Measurements from ENCODE around the gene FBN1.

FBN1 gene

DNA sequence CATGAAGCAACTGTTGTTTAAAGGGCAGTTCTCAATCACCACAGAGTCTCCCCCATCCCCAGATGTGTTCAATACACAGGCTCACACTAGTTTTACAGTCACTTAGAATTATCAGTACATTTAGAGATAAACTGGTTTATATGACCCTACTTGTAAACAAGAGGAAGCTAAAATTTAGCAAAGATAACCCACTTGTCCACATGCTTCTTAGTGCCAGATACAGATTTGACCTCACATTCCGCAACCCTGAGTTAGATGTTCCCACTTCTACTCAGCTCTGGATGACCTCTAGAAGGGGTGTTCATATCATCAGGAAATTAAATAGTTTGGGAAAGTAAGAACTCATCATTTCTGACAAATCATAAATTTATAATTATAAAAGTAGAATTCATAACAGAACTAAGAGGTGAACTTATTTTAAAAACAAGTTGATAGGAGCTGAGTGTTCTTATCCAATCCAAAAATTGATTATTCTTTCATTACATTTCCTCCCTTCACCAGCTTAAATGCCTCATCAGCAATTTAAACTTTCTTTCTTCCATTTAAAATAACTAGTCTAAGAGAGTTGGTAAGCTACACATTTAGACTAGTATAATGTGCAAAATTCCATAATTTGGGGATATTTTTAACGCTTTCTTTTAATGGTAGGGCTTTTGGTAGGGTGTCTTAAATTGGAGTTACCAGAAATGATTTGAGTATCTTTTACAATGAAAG is 131.2 kb downstream of the FBN1 start:
- DNase-seq (ENCODE audit: low read depth): no peak

DNA sequence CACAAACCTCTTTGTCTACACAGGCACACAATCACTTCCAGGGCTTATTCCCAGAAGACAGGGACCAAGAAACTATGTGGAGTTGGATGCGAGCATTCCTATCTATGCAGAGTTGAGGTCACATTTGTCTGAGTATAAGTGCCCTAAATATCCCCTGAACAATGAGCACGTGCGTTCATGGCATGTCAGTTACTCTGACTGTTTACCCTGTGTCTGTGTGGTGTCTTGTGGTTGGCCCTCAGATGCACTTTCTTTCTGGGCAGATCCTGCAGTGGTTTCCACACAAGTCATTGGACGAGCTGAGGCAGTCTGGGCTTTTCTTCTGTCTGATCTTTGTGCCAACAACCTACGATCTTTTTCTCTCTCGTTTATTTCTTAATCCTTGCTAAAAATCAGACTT is 134.5 kb downstream of the FBN1 start:
- no peak for DNase-seq (ENCODE audit: low read depth)

DNA sequence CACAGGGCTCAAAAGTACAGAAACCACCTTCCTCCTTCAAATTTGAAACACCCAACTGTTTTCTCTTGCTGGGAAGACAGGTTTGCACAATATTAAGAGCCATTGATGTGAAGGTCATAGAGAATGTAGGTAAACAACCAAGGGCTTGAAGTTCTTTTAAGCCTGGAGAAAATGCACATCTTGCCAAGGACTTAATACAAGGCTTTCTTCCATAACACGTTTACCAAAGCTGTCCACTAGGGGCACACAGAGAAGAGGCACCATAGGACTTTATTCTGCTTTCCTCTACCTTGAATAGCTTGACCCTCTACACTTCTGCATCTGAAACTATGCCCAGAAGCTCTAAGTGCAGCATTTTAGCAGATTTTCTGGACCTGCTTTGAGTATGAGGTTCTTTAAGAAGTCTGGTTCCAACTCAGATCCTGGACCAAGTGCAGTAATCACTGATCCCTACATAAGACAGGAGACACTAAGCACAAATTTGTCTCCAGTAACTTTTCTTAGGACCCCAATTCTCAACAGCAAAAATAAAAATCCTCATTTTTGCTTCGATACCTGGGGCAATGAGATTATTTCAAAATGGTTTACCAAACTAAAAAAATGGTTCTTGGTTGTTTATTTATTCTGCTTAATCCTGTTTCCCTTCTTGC is 138.0 kb downstream of the FBN1 start:
- peak; percentile 18 for DNase-seq (ENCODE audit: low read depth)

DNA sequence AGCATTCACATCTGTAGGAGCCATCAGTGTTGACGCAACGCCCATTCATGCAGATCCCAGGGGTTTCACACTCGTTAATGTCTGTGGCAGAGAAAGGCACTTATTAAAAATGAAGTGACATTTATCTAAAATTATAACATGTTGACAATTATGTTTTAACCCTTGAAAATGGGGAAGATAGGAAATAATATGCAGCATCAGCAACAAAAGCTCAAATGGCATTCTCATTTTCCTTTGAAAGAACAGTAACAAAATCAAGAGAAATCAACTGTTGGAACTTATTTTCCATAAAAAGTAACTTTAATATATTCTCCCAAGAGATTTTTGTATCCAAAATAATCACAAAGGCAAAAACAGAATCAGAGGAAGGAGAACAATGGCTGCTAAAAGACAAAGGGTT is 140.4 kb downstream of the FBN1 start:
- no peak for DNase-seq (ENCODE audit: low read depth)

DNA sequence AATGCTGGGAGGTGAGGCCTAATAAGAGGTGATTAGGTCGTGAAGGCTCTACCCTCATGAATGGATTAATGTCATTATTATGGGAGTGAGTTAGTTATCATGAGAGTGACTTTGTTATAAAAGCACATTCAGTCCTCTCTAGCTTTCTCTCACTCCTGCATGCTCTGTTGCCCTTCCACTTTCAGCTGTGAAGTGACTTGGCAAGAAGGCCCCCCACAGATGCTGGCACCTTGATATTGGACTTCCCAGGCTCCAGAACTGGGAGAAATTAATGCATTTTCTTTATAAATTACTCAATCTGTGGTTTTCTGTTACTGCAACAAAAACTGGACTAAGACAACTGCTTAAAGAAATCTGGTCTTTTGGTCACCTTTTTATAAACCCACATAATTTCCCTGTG is 144.3 kb downstream of the FBN1 start:
- DNase-seq (ENCODE audit: low read depth): no peak

DNA sequence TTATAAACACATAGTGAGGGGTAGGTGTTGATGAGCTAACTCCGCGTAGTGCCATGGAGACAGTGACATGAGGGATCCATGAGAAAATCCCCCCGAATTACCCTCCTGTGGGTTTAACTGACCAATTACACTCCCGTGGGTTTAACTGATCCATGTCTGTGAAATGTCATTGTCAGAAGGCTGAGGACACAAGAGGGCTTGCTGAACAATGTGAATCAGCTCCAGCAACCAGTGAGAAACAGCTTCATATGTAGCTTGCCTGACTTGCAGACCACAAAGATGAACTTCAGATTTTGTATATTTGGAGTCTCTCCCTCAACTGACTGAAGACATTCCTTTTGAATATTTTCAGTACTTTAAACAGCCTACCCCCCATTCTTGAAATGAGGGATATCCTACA is 144.9 kb downstream of the FBN1 start:
- no peak for DNase-seq (ENCODE audit: low read depth)

DNA sequence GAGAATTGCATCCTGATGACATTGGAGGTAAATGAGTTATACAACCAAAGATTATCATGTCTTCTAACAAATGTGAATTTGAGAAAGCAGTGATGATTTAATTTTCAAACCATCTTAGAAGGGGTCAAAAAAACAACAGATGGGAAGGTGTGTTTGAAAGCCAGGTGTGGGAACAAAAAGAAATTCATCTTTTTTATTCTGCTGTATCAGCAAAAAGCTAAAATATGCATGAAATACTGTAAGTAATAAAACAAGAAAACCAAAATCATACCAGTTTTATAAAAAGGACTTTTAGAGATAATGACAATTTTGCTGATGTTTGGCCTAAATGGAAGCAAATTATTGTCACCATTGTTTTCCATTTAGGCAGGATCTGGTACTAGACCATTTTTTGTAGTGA is 145.5 kb downstream of the FBN1 start:
- no peak for DNase-seq (ENCODE audit: low read depth)

DNA sequence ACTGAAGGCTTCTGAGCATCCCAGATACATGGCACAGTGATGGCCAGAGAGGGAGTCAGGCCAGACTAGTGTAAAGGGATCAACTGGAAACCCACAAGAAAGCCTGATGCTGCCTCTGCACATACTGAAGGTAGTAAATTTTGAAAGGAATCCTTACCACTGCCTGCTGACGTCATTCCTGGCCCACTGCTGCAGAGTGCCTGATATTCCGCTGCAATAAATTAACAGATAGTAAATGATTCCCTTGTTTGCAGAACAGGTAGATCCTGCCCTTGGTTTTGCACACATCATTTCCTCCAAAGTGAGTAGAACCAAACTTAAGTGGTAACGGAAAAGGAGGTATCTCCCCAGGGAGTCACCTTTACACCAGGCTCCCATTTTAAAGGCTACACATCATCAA is 146.7 kb downstream of the FBN1 start:
- no peak for DNase-seq (ENCODE audit: low read depth)

DNA sequence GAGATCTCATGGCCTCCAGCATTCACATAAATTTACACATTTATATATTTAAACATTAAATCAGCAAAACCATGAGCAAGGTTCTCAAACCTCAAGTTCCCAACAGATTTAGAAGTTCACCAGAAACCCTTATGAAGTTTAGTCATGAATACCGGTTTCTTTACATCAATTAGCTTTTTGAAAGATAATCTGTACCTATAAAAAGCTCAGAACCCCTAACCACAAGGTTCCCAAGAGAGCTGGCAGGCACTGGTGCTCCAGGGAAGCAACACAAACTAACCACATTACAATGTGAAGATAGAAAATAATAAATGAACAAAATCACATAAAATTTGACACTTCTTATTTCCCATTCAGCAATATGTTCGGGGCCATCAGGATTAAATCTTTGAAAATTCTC is 150.9 kb downstream of the FBN1 start:
- peak; percentile 19 for DNase-seq (ENCODE audit: low read depth)

DNA sequence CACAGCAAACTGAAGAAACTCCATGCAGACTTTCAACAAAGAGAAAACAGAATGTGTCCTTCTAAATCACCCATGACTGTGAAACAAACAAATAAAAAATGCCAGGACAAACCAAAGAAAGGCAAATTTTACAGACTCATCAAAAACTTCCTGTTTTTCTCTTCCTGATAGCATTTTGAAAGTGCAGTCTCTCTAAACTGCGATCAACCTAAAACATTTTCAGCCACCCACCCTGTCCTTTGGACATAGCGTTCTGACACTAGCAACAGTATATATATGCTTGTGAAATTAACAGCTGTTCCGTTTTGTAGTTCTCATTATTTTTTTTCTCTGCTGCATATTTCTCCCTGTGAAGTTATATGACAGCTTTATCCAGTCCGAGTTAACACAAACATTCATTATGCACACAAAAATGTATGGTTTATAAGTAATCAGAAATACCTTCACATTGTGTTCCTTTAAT is 151.7 kb downstream of the FBN1 start:
- DNase-seq (ENCODE audit: low read depth): no peak

DNA sequence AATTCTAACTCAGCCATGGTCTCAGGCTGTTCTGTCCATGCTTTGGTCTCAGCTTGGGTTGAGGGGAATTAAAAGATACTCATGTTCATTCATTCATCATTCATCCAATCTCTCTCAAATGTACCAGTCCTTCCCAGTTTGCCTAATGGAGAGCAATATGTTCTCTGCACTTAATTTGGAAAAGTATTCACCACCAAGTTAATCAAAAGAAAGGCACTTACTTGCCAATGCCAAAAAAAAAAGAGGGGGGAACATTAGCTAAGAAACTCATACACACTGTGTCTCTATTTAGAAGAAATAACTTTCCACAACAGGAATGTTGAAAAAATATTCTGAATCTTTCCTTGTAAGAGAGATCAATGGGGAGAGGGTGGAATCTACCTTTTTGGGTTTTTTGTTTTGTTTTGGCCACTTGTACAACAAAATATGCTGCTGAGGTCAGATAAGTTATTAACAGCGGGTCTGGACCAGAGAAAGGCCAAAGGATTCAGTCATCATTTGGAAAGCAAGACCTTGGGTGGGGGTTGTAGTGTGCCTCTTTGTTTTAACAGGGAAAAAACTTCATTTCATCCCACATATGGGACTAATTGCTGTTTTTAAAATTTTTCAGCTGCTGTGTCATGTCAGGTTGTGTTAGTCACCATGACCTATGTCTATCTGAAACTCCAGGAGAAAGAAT is 152.3 kb downstream of the FBN1 start:
- DNase-seq (ENCODE audit: low read depth): peak; percentile 95

DNA sequence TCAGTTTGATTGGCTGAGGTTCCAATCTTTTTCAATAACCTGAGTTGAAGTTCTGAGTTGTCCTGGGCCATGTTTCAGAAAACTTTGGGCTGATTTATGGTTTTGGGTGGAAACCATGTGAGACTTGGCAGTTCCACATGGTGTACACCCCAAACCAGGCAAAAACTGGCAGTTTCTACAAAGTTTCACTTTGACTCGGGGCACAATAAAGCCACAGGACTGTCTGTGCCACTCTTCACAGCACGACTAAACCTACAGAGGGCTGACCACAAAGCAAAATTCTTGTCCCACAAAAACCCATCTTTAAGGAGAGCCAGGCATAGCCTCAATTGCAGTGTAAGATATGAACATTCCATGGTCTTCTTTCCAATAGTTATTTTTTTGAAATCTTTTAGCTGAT is 159.3 kb downstream of the FBN1 start:
- no peak for DNase-seq (ENCODE audit: low read depth)

DNA sequence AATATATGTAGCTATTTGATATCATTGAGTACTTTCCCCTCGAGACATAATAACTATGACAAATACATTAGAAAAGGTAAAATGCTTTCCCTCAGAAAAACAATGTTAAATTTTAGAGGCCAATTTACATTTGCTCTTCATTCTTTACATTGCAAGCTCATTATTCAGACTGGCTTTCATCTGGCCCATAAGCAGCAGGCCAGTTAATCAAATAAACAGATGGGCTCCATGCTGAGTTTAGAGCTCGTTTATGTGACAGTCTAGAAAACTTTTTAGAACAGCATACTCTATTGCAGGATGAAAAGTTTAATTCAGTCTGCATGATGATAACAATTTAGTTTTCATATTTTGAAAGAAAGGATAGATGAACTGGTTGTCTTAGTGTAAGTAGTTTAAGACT is 163.7 kb downstream of the FBN1 start:
- DNase-seq (ENCODE audit: low read depth): no peak

DNA sequence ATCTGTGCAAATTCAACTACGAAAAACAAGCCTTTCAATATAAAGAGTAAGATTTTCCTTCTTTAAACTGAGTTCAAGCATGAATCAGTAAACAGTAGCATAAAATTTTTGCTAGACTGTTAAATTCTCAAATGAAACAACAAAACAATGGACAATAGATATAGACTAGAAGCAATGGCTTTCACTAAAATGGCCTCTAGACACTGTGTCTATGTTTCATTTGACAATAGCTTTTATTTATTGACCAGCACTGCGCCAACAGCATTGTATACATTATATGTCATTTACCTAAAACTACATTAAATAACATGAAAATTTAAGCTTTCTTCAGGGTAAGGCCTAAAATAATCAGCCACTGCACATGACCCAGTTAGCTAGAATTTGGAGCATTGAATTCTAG is 165.8 kb downstream of the FBN1 start:
- no peak for DNase-seq (ENCODE audit: low read depth)

DNA sequence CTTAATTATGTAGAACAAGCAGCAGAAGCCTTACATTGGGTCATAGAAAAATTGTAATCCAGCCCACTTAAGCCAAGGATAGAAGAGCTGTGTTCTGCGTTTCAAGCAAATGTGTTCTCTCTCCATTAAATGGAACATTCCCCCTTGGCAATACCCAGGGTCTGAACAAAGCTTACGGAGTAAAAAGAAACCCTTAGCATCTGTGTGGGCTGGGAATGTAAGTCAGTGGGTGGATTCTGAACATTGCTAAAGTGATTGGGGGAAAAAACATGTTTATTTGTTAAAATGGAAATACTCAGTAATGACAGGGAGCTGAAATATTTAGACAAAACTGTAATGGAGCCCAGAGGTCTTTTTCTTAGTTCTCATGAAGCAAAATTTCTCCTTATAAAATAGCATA is 166.9 kb downstream of the FBN1 start:
- no peak for DNase-seq (ENCODE audit: low read depth)

DNA sequence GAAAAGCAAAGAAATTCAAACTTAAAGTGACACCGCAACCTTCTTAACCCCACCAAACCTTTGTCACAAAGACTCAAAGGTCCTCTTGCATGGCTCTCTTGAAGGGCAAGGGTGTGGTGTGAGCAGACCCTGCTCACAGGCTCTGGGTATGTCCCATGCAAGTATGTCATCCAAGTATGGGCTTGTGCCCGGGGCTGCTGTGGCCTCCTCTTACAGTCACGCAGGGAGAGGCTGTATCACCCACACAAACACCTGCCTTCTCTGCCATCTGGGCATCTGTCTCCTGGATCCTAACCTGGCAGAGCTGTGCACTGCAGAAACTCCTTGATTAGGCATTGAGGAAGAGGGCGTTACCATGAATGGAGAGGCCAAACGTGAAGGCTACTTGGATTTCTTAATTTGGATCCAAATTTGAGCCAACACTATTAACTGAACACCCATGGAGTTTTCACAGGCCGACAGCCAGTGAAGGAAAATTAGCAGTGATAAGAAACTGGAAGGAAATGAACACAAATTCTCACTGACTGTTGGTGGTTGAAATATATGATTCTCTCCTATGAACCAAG is 167.6 kb downstream of the FBN1 start:
- DNase-seq (ENCODE audit: low read depth): no peak

DNA sequence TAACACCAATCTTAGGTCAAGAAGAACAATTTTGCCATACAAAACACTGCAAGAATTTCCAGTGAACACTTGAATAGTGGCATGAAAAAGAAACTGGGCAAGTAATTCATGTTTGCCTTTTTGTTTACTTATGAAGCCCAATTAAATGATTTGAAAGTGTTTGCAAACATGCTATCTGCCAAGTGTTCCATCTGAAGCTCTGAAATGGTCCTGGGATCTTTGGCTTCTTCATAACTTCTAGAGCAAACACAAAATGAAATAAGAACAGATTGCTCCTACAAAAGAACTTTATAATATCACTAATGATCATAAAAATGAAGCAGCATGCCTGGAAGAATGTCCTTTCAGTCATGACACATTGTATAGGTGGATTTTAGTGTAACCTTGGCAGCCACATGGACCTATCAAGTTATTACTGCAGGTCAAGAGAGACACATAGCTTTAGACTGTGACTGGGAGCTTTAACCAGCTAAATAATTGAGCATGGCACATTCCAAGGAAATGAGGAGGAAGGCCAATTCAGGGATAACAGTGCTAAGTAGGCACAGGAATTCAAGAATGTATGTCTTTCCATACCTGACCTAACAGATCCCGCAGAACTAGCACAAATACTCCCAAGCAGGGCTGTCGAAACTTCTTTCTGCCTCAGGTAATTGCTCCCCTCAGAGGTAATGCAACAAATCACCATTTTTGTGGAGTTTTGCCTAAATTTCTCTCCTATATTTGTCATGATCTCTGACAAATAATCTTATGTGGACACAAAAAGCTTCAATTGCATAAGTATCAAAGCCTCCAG is 169.7 kb downstream of the FBN1 start:
- no peak for DNase-seq (ENCODE audit: low read depth)

DNA sequence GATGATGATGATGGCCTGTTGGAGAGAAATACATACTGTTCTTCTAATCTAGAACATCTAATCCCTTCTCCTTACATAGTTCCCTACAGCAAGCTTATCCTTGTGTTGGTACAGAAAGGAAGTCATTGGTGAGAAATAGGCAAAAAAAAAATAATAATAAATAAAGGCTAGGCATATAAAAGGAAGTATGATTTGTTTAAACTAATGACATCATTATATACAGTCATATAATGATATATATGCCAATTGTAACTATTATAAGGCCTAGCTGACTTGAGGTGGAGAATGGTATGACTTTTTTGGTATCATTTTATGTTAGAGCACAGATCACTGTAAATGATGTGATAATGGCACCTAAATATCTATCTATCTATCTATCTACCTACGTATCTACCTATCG is 171.8 kb downstream of the FBN1 start:
- no peak for DNase-seq (ENCODE audit: low read depth)

DNA sequence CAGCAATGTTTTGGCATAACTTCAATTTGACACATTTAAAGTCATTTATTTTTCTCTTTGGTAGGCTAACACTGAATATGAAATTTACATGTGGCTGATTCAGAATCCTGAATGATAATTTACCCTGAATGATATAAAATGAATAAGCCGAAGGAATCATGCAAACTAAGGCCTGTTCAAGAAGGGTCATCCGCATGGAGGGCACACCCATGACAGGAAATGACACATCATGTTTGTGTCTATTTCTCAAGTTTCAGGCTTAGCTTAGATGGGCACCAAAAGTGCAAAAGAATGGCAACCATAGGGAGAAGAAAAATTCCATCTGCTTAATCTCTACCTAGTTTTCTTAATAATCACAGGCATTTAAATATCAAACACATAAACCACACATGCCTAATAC is 172.8 kb downstream of the FBN1 start:
- DNase-seq (ENCODE audit: low read depth): peak; percentile 28

DNA sequence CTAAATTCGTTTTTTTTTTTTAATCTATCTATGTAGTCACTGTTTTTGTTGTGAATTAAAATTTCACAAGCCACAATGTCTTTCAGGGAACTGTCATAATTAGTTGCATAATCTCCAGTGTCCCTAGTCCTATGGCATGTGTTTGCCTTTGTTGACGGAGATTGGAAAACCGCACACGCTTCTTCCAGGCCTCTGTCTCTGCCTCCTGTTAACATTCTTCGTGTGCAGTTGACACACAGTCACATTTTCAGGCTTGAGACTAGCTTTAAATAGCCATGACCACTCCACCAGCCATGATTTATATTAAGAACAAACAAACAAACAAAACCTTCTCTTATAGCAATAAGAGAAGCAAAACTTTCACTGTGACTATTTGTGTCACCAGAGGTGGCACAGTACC is 174.4 kb downstream of the FBN1 start:
- no peak for DNase-seq (ENCODE audit: low read depth)

DNA sequence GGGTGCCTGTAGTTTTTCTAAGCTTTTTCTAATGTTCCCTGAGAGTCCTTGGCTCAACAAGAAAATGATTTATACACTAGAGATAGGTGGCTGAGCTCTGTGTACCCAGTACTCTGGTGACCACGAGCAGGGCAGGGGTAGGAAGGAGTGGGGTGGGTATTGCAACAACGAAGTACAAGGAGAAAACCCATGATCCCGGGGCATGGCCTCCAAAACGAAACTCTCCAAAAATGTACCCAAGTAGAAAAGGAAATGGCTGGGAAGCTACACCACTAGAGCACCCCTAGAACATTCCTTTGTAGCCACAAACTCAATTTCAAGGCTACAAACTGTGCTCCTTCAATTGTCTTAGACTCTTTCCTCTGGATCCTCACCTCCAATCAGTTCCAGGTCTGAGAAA is 175.4 kb downstream of the FBN1 start:
- DNase-seq (ENCODE audit: low read depth): no peak

DNA sequence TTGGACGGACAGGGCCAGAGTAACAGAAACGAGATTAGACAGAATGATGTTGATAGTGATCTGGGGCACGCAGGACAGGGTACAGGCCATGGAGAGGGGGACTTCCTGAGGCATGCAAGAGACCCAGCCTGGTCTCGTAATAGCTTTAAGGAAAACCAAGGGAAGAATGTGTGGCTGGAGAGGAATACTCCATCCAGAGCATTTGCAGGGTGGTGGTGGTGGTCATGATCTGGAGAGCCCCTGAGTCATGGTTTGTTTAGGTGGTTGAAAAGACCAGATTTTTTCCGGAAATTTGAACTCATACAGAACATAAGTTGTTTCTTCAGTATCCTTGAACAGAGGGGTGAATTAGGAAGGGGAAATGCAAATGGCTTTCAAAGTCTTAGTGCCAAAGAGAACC is 175.8 kb downstream of the FBN1 start:
- DNase-seq (ENCODE audit: low read depth): no peak

Data from GM04504 (cell line).